ENCODE measurements around the gene C11orf87. TPM values are rescaled to one million over a fixed set of nuclear protein-coding genes. Genes with fewer than 3 reads are reported as not detected.

Gene C11orf87
- total RNA-seq, 2 donors from 2014 or later: not detected

GRCh38 chr11:109439684-109440083 lies 17.7 kb downstream of the C11orf87 start:
- Histone ChIP-seq H3K27me3 (replicated peaks; ENCODE audit: insufficient read depth) (no peaks in the 10 kb centered on the region), H3K36me3 (no peaks in the 10 kb centered on the region), H3K27ac (no peak overlapping the region), H3K4me1 (ENCODE audit: control insufficient read depth in 1 of 2, low read depth in 2 of 2) (no peaks in the 10 kb centered on the region), H3K4me3 (no peak overlapping the region), H3K9me3 (no peaks in the 10 kb centered on the region)
- DNase-seq (ENCODE audit: low spot score) (no peak), ATAC-seq (ENCODE audit: insufficient number of reproducible peaks, low FRiP score, low read depth) (no peak)
- TF ChIP-seq CTCF (IDR thresholded peaks at IDR 0.05): no peak

- Histone ChIP-seq H3K9me3 (no peaks in the 10 kb centered on the region), H3K36me3 (no peaks in the 10 kb centered on the region), H3K27ac (no peak overlapping the region), H3K27me3 (replicated peaks; ENCODE audit: insufficient read depth) (no peaks in the 10 kb centered on the region), H3K4me1 (ENCODE audit: control insufficient read depth in 1 of 2, low read depth in 2 of 2) (no peaks in the 10 kb centered on the region), H3K4me3 (no peak overlapping the region)
- no peak for DNase-seq (ENCODE audit: low spot score)
- ATAC-seq (ENCODE audit: insufficient number of reproducible peaks, low FRiP score, low read depth): no peak
- TF ChIP-seq CTCF (IDR thresholded peaks at IDR 0.05): no peak
Observed at GRCh38 chr11:109443052-109443451, 21.1 kb downstream of the C11orf87 start.

GRCh38 chr11:109454857-109455256 lies 32.9 kb downstream of the C11orf87 start:
- DNase-seq (ENCODE audit: low spot score): no peak
- ATAC-seq (ENCODE audit: insufficient number of reproducible peaks, low FRiP score, low read depth): no peak
- H3K9me3 ChIP-seq: no peaks in the 10 kb centered on the region
- H3K27me3 ChIP-seq (replicated peaks; ENCODE audit: insufficient read depth): no peaks in the 10 kb centered on the region
- H3K36me3 ChIP-seq: no peaks in the 10 kb centered on the region
- no peak overlapping the region for H3K4me3 ChIP-seq
- no peaks in the 10 kb centered on the region for H3K4me1 ChIP-seq (ENCODE audit: control insufficient read depth in 1 of 2, low read depth in 2 of 2)
- TF ChIP-seq CTCF (IDR thresholded peaks at IDR 0.05): no peak
- no peak overlapping the region for H3K27ac ChIP-seq
